ENCODE results near the gene STK32C.
A peak's percentile ranks its signal among the peaks of the same experiment; 100 is the strongest.
"Not testable (repeated sequence)": the region's sequence is repeated elsewhere in the genome, so short reads cannot be mapped to it uniquely, and the experiment has no call there.

Gene STK32C

GRCh38 chr10:132336919-132337407, 29.2 kb upstream of the STK32C start:
- peak; percentile 47 for DNase-seq

DNA sequence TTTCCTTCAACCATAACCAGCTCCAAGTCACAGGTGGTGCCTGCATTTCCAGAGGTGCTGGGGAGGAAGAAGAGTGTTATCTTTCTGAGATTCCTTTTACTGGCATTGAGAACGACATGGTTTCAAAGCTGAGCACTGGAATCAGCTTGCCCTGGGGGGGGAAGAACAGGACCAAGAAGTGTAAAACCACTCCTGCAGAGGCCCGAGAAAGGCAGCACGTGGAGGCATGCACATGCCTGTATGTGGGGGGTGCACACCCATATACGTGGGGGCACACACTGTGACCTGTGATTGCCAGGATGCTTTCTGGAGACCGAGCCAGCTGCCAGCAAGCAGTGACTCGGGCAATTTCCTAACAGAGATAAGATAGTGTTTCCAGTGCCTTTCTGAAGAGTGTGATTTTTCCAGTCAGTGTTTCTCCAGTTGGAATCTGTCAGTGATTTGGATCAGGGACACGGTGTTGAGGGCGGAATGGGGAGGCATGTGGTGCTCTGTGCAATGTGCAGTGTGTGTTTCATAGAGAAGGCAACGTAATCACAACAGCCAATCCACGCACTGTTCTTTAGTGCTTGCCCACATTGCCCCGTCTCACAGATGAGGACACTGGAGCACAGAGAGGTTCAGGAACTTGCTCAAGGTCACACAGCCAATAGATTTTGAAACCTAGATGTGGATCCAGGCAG, 28.5 kb upstream of the STK32C start:
- DNase-seq: peak; percentile 63

GRCh38 chr10:132335189-132336063, 27.7 kb upstream of the STK32C start:
- peak; percentile 99 for DNase-seq

GRCh38 chr10:132334631-132335188, 27.0 kb upstream of the STK32C start:
- DNase-seq: no peak

DNA sequence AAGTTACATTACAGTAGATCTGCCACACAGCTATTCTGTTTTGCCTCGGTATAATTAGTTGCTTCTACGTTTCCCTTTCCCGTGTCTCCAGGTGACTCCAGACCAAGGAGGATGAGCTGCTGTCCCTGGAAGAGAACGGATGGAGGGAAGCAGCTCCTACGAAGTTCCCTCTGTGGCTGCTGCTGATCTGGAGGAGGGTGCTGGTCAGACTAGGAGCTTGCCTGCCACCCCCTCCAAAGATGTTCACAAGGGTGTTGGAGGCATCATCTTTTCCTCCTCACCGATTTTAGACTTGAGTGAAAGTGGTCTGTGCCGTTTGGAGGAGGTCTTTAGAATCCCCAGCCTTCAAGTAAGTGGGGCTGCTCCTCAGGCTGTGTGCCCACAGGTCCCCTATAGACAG, 25.6 kb upstream of the STK32C start:
- DNase-seq: no peak

DNA sequence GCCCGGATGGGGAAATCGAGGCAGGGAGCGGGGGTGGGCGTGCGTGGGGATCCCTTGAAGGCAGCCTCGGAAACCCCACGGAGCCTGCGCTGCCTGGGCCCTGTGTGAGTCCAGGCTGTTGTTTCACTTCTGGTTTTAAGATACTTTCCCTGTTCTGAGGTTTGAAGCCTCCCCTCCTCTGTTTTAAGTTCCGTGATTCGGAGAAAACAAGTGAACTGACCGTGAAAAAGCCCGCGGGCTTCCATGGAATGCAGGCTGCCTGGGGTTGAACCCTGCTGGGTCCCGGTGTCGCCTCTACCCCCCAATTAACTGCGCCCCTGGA, 24.6 kb upstream of the STK32C start:
- DNase-seq: peak; percentile 41

GRCh38 chr10:132331601-132332432, 24.1 kb upstream of the STK32C start, which contains the start of gene LRRC27:
Gene LRRC27, plus strand, starts transcription at chr10:132332193. Its CDS starts 1,332 bp downstream, at chr10:132333525.
- DNase-seq: peak; percentile 99

DNA sequence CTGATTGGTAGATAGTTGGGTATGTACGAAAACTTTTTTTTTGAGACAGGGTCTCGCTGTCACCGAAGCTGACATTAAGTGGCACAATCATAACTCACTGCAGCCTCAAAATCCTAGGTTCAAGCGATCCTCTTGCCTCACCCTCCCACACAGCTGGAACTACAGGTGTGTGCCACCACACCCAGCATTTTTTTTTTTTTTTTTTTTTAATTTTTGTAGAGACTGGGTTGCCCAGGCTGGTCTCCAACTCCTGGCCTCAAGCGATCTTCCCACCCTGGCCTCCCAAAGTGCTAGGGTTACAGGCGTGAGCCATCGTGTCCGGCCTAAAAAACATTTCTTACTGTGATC, 22.7 kb upstream of the STK32C start:
- no peak for DNase-seq

GRCh38 chr10:132329565-132330485, 22.1 kb upstream of the STK32C start:
- DNase-seq: peak; percentile 81

- DNase-seq: peak; percentile 51
These were observed 21.0 kb upstream of the STK32C start for GRCh38 chr10:132328738-132329137.

DNA sequence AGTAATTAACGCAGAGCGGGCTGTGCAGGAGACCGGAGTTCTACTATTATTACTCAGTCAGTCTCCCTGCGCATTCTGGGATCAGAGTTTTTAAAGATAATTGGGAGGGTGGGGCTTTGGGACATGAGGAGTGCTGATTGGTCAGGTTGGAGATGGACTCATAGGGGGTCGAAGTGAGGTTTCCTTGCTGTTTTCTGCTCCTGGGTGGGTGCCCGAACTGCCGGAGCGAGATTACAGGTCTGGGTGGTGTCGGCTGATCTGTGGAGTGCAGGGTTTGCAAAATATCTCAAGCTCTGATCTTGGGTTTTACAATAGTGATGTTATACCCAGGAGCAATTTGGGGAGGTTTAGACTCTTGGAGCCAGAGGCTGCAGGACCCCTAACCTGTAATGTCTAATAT, 20.4 kb upstream of the STK32C start:
- peak; percentile 44 for DNase-seq

DNA sequence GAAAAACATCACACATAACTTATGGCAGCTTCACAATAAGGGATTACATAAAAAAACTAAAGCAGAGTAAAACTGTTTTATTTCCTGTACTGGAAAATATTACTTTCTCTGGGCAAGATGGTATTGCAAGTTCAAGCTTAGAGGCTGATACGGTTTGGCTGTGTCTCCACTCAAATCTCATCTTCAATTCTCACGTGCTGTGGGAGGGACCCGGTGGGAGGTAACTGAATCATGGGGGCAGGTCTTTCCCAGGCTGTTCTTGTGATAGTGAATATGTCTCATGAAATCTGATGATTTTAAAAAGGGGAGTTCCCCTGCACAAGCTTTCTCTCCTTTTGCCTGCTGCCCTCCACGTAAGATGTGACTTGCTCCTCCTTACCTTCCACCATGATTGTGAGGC, 19.2 kb upstream of the STK32C start:
- DNase-seq: no peak

DNA sequence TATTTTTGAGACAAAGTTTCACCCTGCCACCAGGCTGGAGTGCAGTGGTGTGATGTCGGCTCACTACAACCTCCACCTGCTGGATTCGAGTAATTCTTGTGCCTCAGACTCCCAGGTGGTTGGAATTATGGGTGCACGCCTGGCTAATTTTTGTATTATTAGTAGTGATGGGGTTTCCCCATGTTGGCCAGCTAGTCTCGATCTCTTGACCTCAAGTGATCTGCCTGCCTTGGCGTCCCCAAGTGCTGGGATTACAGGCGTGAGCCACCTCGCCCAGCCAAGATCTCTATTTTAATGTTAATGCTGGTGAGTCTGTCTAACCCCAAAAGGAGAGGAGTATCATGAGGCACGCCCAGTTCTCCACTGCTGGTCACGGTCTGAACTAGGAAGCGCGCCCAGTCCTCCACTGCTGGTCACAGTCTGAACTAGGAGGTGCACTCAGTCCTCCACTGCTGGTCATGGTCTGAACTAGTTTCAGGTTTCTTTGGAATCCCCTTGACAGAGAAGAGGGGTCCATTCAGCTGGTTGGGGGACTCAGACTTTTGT, 18.7 kb upstream of the STK32C start:
- no peak for DNase-seq

DNA sequence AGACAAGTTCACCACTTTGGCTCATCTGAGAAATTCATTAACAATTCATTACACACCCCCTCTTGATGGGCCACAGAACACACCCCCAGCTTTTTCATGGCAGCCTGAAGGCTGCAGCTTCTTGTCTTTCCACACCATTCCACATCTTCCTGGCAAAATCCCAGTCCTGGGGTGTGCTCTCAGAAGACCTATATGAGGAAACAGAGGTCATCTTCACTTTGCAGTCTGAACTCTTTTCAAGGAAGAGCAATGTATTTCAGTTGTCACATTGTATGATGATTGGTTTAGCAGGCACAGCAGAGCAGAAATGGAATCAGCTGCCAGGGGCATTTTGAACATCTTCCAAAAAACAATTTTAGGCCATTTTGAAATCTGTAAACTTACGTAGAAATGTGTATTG, 16.4 kb upstream of the STK32C start:
- no peak for DNase-seq

- DNase-seq: peak; percentile 69
These were observed 14.9 kb upstream of the STK32C start for GRCh38 chr10:132322586-132323048.

- DNase-seq: no peak
These were observed 14.0 kb upstream of the STK32C start for GRCh38 chr10:132321726-132322125.

DNA sequence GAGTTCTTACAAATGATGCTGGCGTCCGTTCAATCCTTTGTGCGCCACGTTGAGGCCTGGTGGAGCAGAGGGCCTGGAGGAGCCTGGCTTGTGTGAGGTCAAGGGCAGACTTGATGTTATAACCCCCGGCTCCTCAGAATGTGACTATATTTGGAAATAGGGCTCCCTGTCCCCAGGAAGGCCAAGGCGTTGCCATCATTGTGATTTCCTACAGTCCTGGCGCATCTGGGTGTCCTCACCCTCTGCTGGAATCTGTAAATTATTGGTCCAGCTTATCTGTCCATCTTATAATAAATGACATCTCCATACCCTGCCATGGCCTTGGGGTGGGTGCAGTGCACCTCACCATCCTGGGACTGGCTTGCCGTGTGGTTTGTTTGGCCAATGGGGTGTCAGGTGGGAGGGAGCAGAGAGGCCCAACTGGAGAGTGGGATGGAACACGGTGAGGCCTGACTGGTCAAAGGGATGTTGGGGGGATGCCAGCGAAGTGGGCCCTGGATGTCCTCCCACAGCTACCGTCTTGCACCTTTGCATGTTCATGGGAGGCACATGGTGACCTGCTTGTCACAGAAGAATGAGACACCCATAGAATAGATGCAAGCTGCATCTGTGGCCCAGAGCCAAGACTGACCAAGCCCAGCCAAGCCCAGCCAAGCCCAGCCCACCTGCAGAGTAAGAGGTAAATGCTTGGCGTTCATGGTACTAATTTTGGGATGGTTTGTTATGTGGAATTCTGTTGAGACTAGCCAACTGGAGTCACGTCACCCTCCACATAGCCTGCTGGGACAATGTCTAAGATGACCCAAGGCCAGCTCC, 13.1 kb upstream of the STK32C start:
- no peak for DNase-seq

GRCh38 chr10:132319853-132320653, 12.3 kb upstream of the STK32C start:
- DNase-seq: peak; percentile 93

GRCh38 chr10:132317477-132317876, 9.7 kb upstream of the STK32C start:
- DNase-seq: not testable (repeated sequence)

DNA sequence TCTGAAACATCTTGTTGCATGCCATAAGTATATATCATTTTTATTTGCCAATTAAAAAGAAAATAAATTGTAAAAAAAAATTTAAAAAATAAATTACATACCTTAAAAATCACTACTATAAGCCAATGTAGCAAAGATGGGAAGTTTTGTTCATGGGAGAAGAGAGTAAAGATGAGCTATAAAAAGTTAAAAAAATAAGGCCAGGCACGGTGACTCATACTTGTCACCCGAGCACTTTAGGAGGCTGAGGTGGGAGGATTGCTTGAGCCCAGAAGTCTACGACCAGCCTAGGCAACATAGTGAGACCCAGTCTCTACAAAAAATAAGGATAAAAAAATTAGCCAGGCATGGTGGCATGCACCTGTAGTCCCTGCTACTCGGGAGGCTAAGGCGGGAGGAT, 8.4 kb upstream of the STK32C start:
- DNase-seq: no peak

Data from hematopoietic multipotent progenitor cell treated with erythropoietin and hydrocortisone succinate and interleukin-3 and kit ligand, for 4 days (in vitro differentiated cells).